ENCODE measurements around the gene RFNG. TPM values are rescaled to one million over a fixed set of nuclear protein-coding genes. Genes with fewer than 3 reads are reported as not detected.

The RFNG gene
- polyA plus RNA-seq, 1 donor (not counting 4 experiments of a cell fraction or from before 2014, with no cell fraction given), result 10.2 TPM

- H3K4me3 ChIP-seq (ENCODE audit: control insufficient read depth in 2 of 3, extremely low read depth in 1 of 3, insufficient read depth in 2 of 3, low read depth in 1 of 3, low read length in 3 of 3), result no peak overlapping the region
- no peak overlapping the region for H2AFZ ChIP-seq (ENCODE audit: control insufficient read depth, low read length)
- dilution Hi-C loops (cut with MboI; ENCODE audit: extremely low pct_ligation_motif_present, low sequenced_read_pairs), result no loop called here
- H3K9me3 ChIP-seq (ENCODE audit: control insufficient read depth, low read depth, low read length), result no peaks in the 10 kb centered on the region
- peaks cover 41 to 44% of the 10 kb centered on the region in 2 experiments for H3K36me3 ChIP-seq (ENCODE audit: control insufficient read depth in 2 of 2, extremely low read depth in 1 of 2, insufficient read depth in 2 of 2, low read length in 2 of 2)
- H3K4me2 ChIP-seq (ENCODE audit: control insufficient read depth, extremely low read depth, insufficient read depth, low read depth, low read length), result no peak overlapping the region
- no peak overlapping the region for H3K9ac ChIP-seq (ENCODE audit: control insufficient read depth, extremely low read depth, insufficient read depth, low read length)
- no peaks in the 10 kb centered on the region for H3K27me3 ChIP-seq (ENCODE audit: control insufficient read depth, extremely low read depth, insufficient read depth, low read length)
- FAIRE-seq, result no peak
- no peak overlapping the region for H3K27ac ChIP-seq (ENCODE audit: control insufficient read depth, insufficient read depth, low read length)
- peaks cover 5% of the 10 kb centered on the region for H3K4me1 ChIP-seq (ENCODE audit: control insufficient read depth, extremely low read depth, insufficient read depth, low read length)
- H3K79me2 ChIP-seq (ENCODE audit: control insufficient read depth, insufficient read depth, low read length), result peaks cover 11% of the 10 kb centered on the region
- no peaks in the 10 kb centered on the region for H3K9me1 ChIP-seq (ENCODE audit: control insufficient read depth, extremely low read depth, insufficient read depth, low read length)
- peaks cover 9% of the 10 kb centered on the region for H4K20me1 ChIP-seq (ENCODE audit: control insufficient read depth, extremely low read depth, insufficient read depth, low read length)
- TF ChIP-seq EZH2 (IDR thresholded peaks at IDR 0.05; ENCODE audit: low read length) (no peak), CTCF (optimal IDR thresholded peaks at IDR 0.05 in 1 of 3, IDR thresholded peaks at IDR 0.05 in 1 of 3, conservative IDR thresholded peaks at IDR 0.05 in 1 of 3; ENCODE audit: extremely low read depth in 1 of 3, insufficient read depth in 2 of 3, low read length in 3 of 3) (no peak)
- no peak for DNase-seq (ENCODE audit: low read depth, low spot score)
Measured at GRCh38 chr17:82059272-82060000, 7.8 kb upstream of the RFNG start.

- TF ChIP-seq CTCF (optimal IDR thresholded peaks at IDR 0.05 in 1 of 3, IDR thresholded peaks at IDR 0.05 in 1 of 3, conservative IDR thresholded peaks at IDR 0.05 in 1 of 3; ENCODE audit: extremely low read depth in 1 of 3, insufficient read depth in 2 of 3, low read length in 3 of 3), result no peak
- no peak for TF ChIP-seq EZH2 (IDR thresholded peaks at IDR 0.05; ENCODE audit: low read length)
- Histone ChIP-seq H3K27me3 (ENCODE audit: control insufficient read depth, extremely low read depth, insufficient read depth, low read length) (no peaks in the 10 kb centered on the region), H2AFZ (ENCODE audit: control insufficient read depth, low read length) (no peak overlapping the region), H3K4me3 (ENCODE audit: control insufficient read depth in 2 of 3, extremely low read depth in 1 of 3, insufficient read depth in 2 of 3, low read depth in 1 of 3, low read length in 3 of 3) (no peak overlapping the region), H3K4me2 (ENCODE audit: control insufficient read depth, extremely low read depth, insufficient read depth, low read depth, low read length) (no peak overlapping the region), H3K9me1 (ENCODE audit: control insufficient read depth, extremely low read depth, insufficient read depth, low read length) (no peaks in the 10 kb centered on the region), H3K4me1 (ENCODE audit: control insufficient read depth, extremely low read depth, insufficient read depth, low read length) (no peaks in the 10 kb centered on the region), H3K9me3 (ENCODE audit: control insufficient read depth, low read depth, low read length) (no peaks in the 10 kb centered on the region), H4K20me1 (ENCODE audit: control insufficient read depth, extremely low read depth, insufficient read depth, low read length) (peaks cover 8% of the 10 kb centered on the region), H3K79me2 (ENCODE audit: control insufficient read depth, insufficient read depth, low read length) (peaks cover 7% of the 10 kb centered on the region), H3K9ac (ENCODE audit: control insufficient read depth, extremely low read depth, insufficient read depth, low read length) (no peak overlapping the region), H3K27ac (ENCODE audit: control insufficient read depth, insufficient read depth, low read length) (no peak overlapping the region), H3K36me3 (ENCODE audit: control insufficient read depth in 2 of 2, extremely low read depth in 1 of 2, insufficient read depth in 2 of 2, low read length in 2 of 2) (peaks cover 38 to 46% of the 10 kb centered on the region in 2 experiments)
- dilution Hi-C loops (cut with MboI; ENCODE audit: extremely low pct_ligation_motif_present, low sequenced_read_pairs), result no loop called here
- no peak for DNase-seq (ENCODE audit: low read depth, low spot score)
- no peak for FAIRE-seq
Measured at GRCh38 chr17:82058855-82059249, 7.2 kb upstream of the RFNG start.

Data from keratinocyte (primary cell).